ENCODE measurements around the gene KCNC4.
A peak's percentile ranks its signal among the peaks of the same experiment; 100 is the strongest.

Gene KCNC4

DNA sequence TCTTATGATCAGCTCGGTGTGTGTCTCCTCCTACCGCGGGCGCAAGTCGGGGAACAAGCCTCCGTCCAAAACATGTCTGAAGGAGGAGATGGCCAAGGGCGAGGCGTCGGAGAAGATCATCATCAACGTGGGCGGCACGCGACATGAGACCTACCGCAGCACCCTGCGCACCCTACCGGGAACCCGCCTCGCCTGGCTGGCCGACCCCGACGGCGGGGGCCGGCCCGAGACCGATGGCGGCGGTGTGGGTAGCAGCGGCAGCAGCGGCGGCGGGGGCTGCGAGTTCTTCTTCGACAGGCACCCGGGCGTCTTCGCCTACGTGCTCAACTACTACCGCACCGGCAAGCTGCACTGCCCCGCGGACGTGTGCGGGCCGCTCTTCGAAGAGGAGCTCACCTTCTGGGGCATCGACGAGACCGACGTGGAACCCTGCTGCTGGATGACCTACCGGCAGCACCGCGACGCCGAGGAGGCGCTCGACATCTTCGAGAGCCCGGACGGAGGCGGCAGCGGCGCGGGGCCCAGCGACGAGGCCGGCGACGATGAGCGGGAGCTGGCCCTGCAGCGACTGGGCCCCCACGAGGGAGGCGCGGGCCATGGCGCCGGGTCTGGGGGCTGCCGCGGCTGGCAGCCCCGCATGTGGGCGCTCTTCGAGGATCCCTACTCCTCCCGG, 1.5 kb downstream of the KCNC4 start:
- peak; percentile 10 to 20 for DNase-seq
- TF ChIP-seq POLR2A (IDR thresholded peaks at IDR 0.05; ENCODE audit: low read length) (no peak), GATA1 (IDR thresholded peaks at IDR 0.05; ENCODE audit: low read depth, low read length) (no peak)

DNA sequence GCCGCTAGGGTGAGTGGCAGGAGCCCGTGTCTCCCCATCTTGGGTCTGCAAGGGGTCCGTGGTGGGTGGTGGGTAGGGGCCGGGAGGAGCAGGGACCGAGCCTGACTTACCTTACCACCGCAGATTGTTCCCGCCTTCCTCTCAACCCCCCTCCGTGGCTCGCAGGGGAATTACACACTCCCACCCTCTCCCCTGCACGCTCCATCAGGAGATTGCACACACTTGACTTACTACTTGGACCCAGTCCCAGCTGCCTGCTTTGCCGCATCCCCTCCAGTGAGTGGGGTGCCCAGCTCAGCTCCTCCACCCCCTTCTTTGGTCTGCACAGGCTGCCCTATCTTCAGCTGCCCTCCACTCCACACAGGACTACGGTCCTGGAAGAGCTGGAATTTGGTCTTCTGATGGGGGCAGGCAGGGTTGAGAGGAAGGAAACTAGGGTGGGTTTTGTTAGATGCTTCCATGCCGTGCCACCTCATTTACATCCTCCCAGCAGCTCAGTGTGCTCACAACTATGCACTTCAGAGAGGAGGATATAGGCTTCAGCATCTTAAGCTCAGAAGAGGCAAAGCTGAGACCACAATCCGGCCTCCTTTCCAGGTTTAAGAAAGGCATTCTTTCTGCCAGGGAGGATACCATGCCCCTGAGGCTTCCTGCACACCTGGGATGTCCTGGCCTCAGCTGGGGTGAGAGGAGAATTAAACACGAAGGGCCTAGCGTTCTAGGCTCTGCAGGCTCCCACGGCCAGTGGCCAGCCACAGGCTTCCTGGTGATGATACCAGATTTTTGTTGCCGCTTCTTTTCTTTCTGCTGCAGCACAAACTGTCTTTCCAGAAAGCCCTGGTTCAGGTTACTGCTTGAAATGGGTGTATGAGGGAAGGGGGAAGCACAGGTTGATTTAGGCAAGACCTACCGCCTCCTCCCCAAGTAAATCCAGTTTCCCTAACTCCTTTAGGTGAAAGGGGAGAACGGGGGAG, 2.3 kb downstream of the KCNC4 start:
- no peak for TF ChIP-seq GATA1 (IDR thresholded peaks at IDR 0.05; ENCODE audit: low read depth, low read length)
- no peak for TF ChIP-seq POLR2A (IDR thresholded peaks at IDR 0.05; ENCODE audit: low read length)
- no peak for DNase-seq

DNA sequence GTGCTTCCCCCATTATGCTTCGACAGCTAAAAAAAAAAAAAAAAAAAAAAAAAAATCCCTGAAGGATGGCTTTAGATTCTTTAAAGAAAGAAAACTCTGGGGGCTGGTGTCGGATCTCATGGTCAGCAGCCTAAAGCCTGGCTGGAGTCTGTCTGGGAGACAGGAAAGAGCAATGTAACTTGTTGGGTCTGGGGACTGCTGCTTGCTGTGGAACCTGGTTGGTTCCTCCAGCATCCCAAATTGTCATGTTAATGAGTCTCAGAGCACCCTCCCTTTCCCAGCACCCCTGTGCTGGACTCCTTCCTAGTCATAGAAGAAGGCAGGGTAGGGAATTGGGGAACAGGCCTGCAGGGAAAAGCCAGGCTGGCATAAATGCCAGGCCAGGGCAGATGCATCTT, 3.0 kb downstream of the KCNC4 start:
- no peak for TF ChIP-seq POLR2A (IDR thresholded peaks at IDR 0.05; ENCODE audit: low read length)
- TF ChIP-seq GATA1 (IDR thresholded peaks at IDR 0.05; ENCODE audit: low read depth, low read length) = no peak
- DNase-seq = no peak

DNA sequence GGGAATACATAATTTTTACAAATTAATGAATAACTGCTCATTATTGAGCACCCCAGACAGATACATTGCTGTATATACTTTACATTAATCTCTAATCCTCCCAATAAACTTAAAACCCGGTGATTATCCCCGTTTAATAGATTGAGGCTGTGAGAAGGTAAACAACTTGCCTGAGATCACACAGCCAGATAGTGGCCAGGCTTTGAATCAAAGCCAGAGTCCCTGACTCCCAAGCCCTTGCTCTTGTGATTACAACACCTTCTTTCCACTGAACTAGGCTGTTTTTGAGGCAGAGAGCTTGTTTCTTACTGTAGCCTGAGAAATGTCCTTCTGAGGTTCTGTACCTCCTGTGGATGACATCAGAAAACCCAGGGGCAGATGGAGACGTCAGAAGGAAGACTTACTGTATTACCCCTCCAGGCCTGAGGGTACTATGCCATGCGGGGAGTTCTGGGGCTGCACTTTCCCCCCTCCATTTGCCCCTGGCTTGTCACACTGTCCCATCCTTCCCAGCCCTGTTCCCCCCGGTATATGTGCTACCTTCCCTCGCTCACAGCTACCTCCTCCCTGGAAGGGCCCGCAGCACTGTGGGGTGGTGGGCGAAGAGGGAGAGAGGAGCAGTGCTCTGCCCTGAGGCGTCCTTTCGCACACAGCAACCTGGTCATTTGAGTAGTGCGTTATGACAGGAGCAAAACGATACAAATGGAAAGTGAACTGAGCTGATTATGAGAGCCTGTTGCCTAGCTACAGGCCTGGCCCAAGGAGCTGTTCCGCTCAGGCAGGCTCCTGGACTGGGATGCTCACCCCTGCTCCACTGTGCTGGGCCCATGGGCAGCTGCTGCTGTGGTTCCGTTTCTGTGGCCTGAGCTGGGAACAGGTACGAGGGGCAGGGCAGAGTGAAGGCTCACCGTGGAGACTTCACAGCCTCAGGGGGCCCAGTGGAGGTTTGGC, 4.6 kb downstream of the KCNC4 start:
- TF ChIP-seq GATA1 (IDR thresholded peaks at IDR 0.05; ENCODE audit: low read depth, low read length) = no peak
- TF ChIP-seq POLR2A (IDR thresholded peaks at IDR 0.05; ENCODE audit: low read length) = no peak
- no peak for DNase-seq

DNA sequence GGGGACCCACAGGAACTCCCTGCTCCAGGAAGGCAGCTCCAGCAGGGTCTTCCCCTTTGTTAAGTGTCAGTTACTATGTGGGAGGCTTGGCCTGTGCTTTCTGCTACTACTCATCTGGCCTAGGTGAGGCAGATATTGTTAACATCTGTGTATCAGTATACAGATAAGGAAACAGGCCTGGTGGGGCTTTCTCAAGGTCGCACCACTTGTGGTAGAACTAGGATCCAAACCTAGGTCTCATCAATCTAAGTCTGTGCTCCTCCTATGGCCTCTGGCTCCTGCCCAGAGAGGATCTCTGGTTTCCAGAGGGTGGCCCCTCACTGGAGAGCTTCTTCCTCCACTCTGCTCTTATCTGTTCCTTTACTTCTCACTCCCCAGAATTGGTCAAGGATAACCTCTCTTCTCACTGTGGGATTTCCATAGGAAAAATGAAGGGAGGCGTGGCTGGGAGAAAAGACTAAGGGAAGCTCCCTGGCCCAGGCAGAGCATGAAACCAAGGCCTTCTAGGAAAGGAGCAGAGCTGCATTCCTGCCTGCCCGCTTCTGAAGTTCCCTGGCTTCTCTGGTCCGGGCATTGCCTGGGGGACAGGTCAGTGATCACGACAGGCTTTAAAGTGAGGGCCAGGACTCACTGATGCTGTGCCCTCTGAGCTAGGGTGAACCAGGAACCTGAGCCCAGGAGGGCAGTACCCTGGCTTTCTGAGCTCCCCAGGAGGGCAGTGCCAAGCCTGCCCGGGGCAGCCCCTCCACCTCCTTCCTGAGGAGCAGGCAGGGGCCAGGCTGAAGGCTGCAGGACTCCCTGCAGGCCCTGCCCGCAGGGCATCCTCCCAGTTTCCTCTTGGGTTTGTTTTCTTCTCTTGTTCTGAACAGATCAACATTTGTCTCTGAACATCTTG, 5.8 kb downstream of the KCNC4 start:
- no peak for DNase-seq
- TF ChIP-seq GATA1 (IDR thresholded peaks at IDR 0.05; ENCODE audit: low read depth, low read length) = no peak
- no peak for TF ChIP-seq POLR2A (IDR thresholded peaks at IDR 0.05; ENCODE audit: low read length)

DNA sequence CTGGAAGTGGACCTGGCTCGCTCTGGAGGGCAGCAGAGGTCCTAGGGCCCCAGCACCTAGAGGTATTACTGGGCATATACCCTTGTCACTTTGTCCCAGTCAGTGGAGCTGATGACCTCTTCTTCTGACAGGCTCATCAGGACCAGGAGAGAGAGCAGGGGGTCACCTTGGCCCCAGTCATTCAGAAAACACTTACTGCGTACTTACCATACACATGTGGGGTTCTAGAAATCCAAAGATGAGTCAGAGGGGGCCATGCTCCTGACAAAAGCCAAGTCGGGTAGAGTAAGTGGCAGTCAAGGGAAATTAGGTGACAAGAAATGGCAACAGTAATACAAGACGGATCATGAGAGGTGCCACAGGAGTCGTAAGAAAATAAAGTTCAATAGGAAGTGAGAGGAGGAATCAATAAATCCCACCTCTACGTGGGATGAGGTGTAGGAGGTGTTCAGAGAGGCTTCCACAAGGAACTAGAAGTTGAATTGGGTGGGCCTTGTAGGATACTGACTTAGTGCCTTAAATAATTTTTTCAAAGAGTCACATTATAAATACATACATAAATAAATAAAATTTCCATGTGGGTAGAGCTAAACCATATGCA, 6.8 kb downstream of the KCNC4 start:
- TF ChIP-seq POLR2A (IDR thresholded peaks at IDR 0.05; ENCODE audit: low read length) (no peak), GATA1 (IDR thresholded peaks at IDR 0.05; ENCODE audit: low read depth, low read length) (no peak)
- no peak for DNase-seq

DNA sequence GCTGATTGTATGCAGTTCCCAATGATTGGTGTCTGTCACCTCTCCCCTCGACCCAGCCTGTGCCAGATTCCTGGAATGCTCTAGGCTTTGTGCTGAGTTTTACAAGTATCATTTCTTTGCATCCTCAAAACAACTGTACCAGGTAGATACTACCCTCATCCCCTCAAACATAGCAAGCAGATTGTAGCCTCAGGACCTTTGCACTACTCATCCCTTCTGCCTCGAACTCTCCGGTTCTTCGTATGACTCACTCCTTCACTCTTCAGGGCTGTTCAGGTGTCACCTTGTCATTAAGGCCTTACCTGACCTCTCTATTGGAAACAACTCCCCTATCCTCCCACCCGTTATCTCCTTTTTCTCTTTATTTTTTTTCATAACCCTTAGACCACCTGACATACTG, 8.0 kb downstream of the KCNC4 start:
- no peak for TF ChIP-seq POLR2A (IDR thresholded peaks at IDR 0.05; ENCODE audit: low read length)
- no peak for TF ChIP-seq GATA1 (IDR thresholded peaks at IDR 0.05; ENCODE audit: low read depth, low read length)
- DNase-seq = no peak

DNA sequence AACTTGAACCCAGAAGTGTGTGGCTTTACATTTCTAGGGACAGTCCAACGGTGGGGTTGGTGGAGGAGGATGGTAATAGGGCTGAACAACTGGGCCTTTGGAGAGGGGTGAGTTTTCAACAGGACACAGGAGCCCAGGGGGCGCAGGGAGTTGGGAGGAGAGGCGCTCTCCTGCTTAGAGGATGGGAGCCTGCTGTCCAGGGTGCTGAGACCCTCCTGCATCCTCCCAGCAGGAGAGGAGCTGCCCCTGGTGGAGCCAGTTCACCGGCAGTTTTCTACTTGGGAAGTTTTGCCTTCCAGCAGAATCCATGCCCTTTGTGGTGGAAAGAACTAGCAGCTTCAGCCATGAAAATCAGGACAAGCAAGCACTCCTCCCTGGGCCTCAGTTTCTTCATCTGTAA, 8.6 kb downstream of the KCNC4 start:
- TF ChIP-seq POLR2A (IDR thresholded peaks at IDR 0.05; ENCODE audit: low read length) = no peak
- TF ChIP-seq GATA1 (IDR thresholded peaks at IDR 0.05; ENCODE audit: low read depth, low read length) = no peak
- DNase-seq = no peak

DNA sequence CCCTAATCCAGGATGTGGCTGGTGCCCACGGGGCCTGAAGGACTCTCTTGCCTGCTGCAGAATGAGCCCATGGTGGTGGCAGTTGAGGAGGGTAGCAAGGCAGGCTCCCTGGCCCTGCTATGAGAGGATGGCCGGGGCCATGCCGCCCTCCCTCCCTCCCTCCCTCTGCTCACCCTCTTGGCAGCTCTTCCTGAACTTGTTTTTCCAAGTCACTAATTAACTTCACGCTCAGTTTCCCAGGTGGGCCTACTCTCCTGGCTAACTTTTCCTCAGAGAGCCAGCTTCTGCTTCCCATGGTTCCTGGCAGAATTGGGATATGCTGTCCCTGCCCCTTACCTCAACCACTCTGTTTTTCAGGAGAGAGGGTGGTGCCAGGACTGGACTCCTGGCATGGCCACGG, 10.2 kb downstream of the KCNC4 start:
- no peak for DNase-seq
- TF ChIP-seq GATA1 (IDR thresholded peaks at IDR 0.05; ENCODE audit: low read depth, low read length) (no peak), POLR2A (IDR thresholded peaks at IDR 0.05; ENCODE audit: low read length) (no peak)

DNA sequence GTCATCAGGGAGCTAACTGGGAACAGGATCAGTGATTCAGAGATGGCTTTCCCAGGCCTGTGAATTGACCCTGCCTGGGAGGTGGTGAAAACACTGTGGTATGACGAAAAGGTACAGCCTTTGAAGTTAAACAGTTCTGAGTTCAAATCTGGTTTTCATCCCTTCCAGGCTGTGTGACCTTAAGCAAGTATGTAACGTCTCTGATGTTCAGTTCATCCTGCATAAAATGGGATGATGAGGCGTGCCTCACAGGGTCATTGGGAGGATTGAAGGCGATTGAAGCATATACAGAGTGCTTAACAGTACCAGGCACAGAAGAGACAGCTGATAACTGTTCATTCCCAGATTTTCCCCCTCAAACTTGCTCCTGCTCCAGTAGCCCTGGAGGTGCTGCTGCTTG, 11.0 kb downstream of the KCNC4 start:
- TF ChIP-seq POLR2A (IDR thresholded peaks at IDR 0.05; ENCODE audit: low read length) = no peak
- no peak for TF ChIP-seq GATA1 (IDR thresholded peaks at IDR 0.05; ENCODE audit: low read depth, low read length)
- DNase-seq = no peak

DNA sequence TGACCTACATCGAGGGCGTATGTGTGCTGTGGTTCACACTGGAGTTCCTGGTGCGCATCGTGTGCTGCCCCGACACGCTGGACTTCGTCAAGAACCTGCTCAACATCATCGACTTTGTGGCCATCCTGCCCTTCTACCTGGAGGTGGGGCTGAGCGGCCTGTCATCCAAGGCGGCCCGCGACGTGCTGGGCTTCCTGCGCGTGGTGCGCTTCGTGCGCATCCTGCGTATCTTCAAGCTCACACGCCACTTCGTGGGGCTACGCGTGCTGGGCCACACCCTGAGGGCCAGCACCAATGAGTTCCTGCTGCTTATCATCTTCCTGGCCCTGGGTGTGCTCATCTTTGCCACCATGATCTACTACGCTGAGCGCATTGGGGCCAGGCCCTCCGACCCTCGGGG, 13.0 kb downstream of the KCNC4 start:
- TF ChIP-seq POLR2A (IDR thresholded peaks at IDR 0.05; ENCODE audit: low read length) (no peak), GATA1 (IDR thresholded peaks at IDR 0.05; ENCODE audit: low read depth, low read length) (no peak)

DNA sequence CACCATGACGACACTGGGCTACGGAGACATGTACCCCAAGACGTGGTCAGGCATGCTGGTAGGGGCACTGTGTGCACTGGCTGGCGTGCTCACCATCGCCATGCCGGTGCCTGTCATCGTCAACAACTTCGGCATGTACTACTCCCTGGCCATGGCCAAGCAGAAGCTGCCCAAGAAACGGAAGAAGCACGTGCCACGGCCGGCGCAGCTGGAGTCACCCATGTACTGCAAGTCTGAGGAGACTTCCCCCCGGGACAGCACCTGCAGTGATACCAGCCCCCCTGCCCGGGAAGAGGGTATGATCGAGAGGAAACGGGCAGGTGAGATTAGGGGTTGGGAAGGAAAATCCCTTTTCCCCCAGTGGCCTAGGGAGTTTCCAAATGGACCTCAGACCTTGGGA, 13.5 kb downstream of the KCNC4 start:
- TF ChIP-seq POLR2A (IDR thresholded peaks at IDR 0.05; ENCODE audit: low read length) (no peak), GATA1 (IDR thresholded peaks at IDR 0.05; ENCODE audit: low read depth, low read length) (no peak)
- DNase-seq = no peak

More for the DNA sequence above, 13.0 kb downstream of the KCNC4 start:
- DNase-seq = no peak
